Esophagus muscularis mucosa (tissue), 4 donors: Measurements from ENCODE around the gene OR2T8. TPM values are rescaled to one million over a fixed set of nuclear protein-coding genes. Genes with fewer than 3 reads are reported as not detected.

Experiments used
- DNase-seq: peaks from one replicate; pipeline ENCODE4 v3.0.0-alpha.2; 2017; ENCODE audit errors: extremely low spot score
- H3K27ac ChIP-seq, 4 donors: fragments of 200-600 bp; sonication (generic); replicated peaks in 1 of 4; 1 replicate in 3 of 4; 2 replicates in 1 of 4; pipeline ENCODE4 v1.5.1; 2016 to 2019; ENCODE audit warnings: mild to moderate bottlenecking in 1 of 4
- H3K27me3 ChIP-seq, 4 donors: fragments of 200-600 bp; sonication (generic); one replicate each; pipeline versions ENCODE4 v1.5.1 to v1.6.0; 2016 to 2019
- H3K36me3 ChIP-seq, 4 donors: fragments of 200-600 bp; sonication (generic); one replicate each; pipeline ENCODE4 v1.5.1; 2016 to 2019
- H3K4me1 ChIP-seq, 4 donors: fragments of 200-600 bp; sonication (generic); one replicate each; pipeline ENCODE4 v1.5.1; 2016 to 2019
- H3K4me3 ChIP-seq, 4 donors: fragments of 200-600 bp; sonication (generic); 1 replicate in 2 of 4; 2 replicates in 2 of 4; pipeline ENCODE4 v1.5.1; 2016 to 2019; ENCODE audit warnings: mild to moderate bottlenecking in 4 of 4, moderate library complexity in 1 of 4
- H3K9me3 ChIP-seq, 4 donors: fragments of 200-600 bp; sonication (generic); 1 replicate in 3 of 4; 2 replicates in 1 of 4; pipeline ENCODE4 v1.5.1; 2016 to 2019
- EP300 ChIP-seq: sonication (generic); formaldehyde crosslinking; IDR thresholded peaks from one replicate; pipeline ENCODE4 v1.6.1; 2017; ENCODE audit warnings: antibody characterized with exemption
- POLR2A ChIP-seq: fragments of 450-650 bp; IDR thresholded peaks from one replicate; pipeline ENCODE4 v1.6.1; 2017; ENCODE audit warnings: antibody characterized with exemption, moderate library complexity, mild to moderate bottlenecking, low read depth
- POLR2AphosphoS5 ChIP-seq, 2 donors: sonication (generic); formaldehyde crosslinking; IDR thresholded peaks; one replicate each; pipeline ENCODE4 v1.6.1; 2017; ENCODE audit warnings: antibody characterized with exemption in 2 of 2
- WGBS: methylation state at CpG from one replicate; pipeline ENCODE4 v1.1.5; 2018; 5-methylcytosine and 5-hydroxymethylcytosine counted together
- intact Hi-C: fragments of 100-400 bp; cut with DNase I; formaldehyde crosslinking; loops from one replicate; pipeline ENCODE4 v1.15.1; 2023
- total RNA-seq, 4 donors: library from RNA; depleted of rRNA; stranded (reverse); fragments of >200 nt; gene quantifications; one replicate each; pipeline versions ENCODE4 v1.1.0 to v1.2.1, GENCODE V29; 2016
- TF ChIP-seq, protein P1 (sequence below), 3 experiments: fragments of 200-600 bp in 2 of 3; fragments of 450-650 bp in 1 of 3; sonication (generic) in 2 of 3; IDR thresholded peaks; one replicate each; pipeline ENCODE4 v1.5.1; 2017 to 2019; ENCODE audit warnings: antibody characterized with exemption in 3 of 3, mild to moderate bottlenecking in 2 of 3, moderate library complexity in 1 of 3

Gene OR2T8
- total RNA-seq, 4 donors from 2014 or later: not detected

GRCh38 chr1:247908766-247909165, 11.3 kb upstream of the OR2T8 start:
- Histone ChIP-seq H3K9me3 (no peaks in the 10 kb centered on the region), H3K36me3 (no peaks in the 10 kb centered on the region), H3K27me3 (no peaks in the 10 kb centered on the region), H3K4me3 (no peak overlapping the region), H3K4me1 (no peaks in the 10 kb centered on the region), H3K27ac (no peak overlapping the region)
- WGBS: 69% methylated on average over 5 of the region's 5 CpGs
- no peak for TF ChIP-seq POLR2A
- TF ChIP-seq, protein P1, sequence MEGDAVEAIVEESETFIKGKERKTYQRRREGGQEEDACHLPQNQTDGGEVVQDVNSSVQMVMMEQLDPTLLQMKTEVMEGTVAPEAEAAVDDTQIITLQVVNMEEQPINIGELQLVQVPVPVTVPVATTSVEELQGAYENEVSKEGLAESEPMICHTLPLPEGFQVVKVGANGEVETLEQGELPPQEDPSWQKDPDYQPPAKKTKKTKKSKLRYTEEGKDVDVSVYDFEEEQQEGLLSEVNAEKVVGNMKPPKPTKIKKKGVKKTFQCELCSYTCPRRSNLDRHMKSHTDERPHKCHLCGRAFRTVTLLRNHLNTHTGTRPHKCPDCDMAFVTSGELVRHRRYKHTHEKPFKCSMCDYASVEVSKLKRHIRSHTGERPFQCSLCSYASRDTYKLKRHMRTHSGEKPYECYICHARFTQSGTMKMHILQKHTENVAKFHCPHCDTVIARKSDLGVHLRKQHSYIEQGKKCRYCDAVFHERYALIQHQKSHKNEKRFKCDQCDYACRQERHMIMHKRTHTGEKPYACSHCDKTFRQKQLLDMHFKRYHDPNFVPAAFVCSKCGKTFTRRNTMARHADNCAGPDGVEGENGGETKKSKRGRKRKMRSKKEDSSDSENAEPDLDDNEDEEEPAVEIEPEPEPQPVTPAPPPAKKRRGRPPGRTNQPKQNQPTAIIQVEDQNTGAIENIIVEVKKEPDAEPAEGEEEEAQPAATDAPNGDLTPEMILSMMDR (IDR thresholded peaks at IDR 0.05): no peak
- TF ChIP-seq POLR2AphosphoS5 (IDR thresholded peaks at IDR 0.05): no peak
- DNase-seq: no peak
- intact Hi-C loops: no loop called here

- intact Hi-C loops: no loop called here
Measured at GRCh38 chr1:247913786-247914185, 6.3 kb upstream of the OR2T8 start.

GRCh38 chr1:247914941-247915662, 5.0 kb upstream of the OR2T8 start:
- WGBS: 60% methylated on average over 4 of the region's 4 CpGs
- TF ChIP-seq POLR2AphosphoS5 (IDR thresholded peaks at IDR 0.05) (no peak), POLR2A (no peak), EP300 (no peak)
- TF ChIP-seq, protein P1 (IDR thresholded peaks at IDR 0.05): no peak
- Histone ChIP-seq H3K27me3 (no peaks in the 10 kb centered on the region), H3K4me1 (no peaks in the 10 kb centered on the region), H3K36me3 (no peaks in the 10 kb centered on the region), H3K27ac (no peak overlapping the region), H3K9me3 (no peaks in the 10 kb centered on the region), H3K4me3 (no peak overlapping the region)
- intact Hi-C loops: no loop called here
- DNase-seq: no peak

More at GRCh38 chr1:247913786-247914185, 6.3 kb upstream of the OR2T8 start:
- Histone ChIP-seq H3K27ac (no peak overlapping the region), H3K36me3 (no peaks in the 10 kb centered on the region), H3K4me1 (no peaks in the 10 kb centered on the region), H3K4me3 (no peak overlapping the region), H3K27me3 (no peaks in the 10 kb centered on the region), H3K9me3 (no peaks in the 10 kb centered on the region)
- 74% methylated on average over 2 of the region's 2 CpGs for WGBS
- no peak for DNase-seq
- TF ChIP-seq POLR2AphosphoS5 (IDR thresholded peaks at IDR 0.05) (no peak), EP300 (no peak), POLR2A (no peak)
- TF ChIP-seq, protein P1 (IDR thresholded peaks at IDR 0.05): no peak

DNA sequence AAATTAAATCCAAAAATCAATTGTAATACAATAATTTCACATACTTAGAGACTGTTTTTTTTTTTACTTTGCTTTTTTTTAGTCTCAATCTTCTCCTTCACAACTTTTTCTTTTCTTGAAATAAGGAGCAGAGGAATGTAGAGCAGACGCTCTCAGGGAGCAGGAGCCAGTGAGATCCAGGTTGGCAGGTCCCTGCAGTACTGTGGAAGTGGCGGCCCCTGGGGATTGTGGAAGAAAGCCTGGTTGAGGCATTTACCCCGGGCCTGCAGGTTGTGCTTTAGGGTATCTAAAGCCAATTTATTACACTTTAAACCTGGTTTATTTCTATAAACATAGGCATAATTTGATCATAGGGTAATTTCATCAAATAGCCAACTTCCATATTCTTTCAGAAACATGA, 3.9 kb downstream of the OR2T8 start:
- TF ChIP-seq, protein P1 (IDR thresholded peaks at IDR 0.05): no peak
- no peak for TF ChIP-seq EP300
- TF ChIP-seq POLR2AphosphoS5 (IDR thresholded peaks at IDR 0.05): no peak
- TF ChIP-seq POLR2A: no peak
- no peaks in the 10 kb centered on the region for H3K9me3 ChIP-seq
- no peaks in the 10 kb centered on the region for H3K4me1 ChIP-seq
- DNase-seq: no peak
- no peak overlapping the region for H3K4me3 ChIP-seq
- no peaks in the 10 kb centered on the region for H3K27me3 ChIP-seq
- intact Hi-C loops: no loop called here
- no peak overlapping the region for H3K27ac ChIP-seq
- WGBS: 66% methylated on average over 3 of the region's 3 CpGs
- no peaks in the 10 kb centered on the region for H3K36me3 ChIP-seq

DNA sequence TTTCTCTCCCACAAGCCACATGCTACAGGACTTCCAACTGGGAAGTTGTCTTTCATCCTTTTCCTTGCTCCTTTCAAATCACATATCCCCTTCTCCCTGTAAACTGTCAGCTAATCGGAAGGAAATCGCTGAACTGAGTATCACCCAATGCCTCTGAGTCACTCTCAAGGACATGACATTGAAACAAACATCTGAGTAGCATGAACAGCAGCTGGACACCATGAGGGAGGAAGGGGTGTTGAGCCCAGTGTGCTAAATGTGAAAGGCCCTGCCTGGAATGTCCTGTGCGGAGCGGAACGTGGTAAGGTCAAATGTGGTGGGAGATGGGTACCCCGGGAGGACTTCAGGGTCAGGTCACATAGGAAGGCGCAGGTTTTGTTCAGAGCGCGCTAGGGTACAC, 4.8 kb downstream of the OR2T8 start, which contains the start of gene OR2AJ1:
Gene OR2AJ1 (plus strand): TSS at position 22 of the 400 bp plus-strand sequence. CDS start 8,880 bp downstream, outside the sequence.
- H3K4me3 ChIP-seq: no peak within 1 kb of the TSS
- WGBS: 83% methylated on average over 9 of the region's 9 CpGs
- TF ChIP-seq POLR2AphosphoS5 (IDR thresholded peaks at IDR 0.05) (no peak), EP300 (no peak), POLR2A (no peak)
- TF ChIP-seq, protein P1 (IDR thresholded peaks at IDR 0.05): no peak
- H3K36me3 ChIP-seq: no peaks in the 10 kb centered on the region
- intact Hi-C loops: no loop called here
- DNase-seq: no peak
- H3K9me3 ChIP-seq: no peaks in the 10 kb centered on the region
- no peaks in the 10 kb centered on the region for H3K4me1 ChIP-seq
- H3K27ac ChIP-seq: no peak within 1 kb of the TSS
- no peaks in the 10 kb centered on the region for H3K27me3 ChIP-seq
